GM06990 (cell line): ENCODE data around the gene BCL3.

Experiments
- DNase-seq: peaks from one replicate; pipeline ENCODE4 v3.0.0-alpha.2; 2011; ENCODE audit not compliant: insufficient read length; ENCODE audit errors: extremely low read depth
- H3K27me3 ChIP-seq: replicated peaks from 2 replicates; pipeline ENCODE4 v1.6.0; 2011; ENCODE audit warnings: low read length; ENCODE audit not compliant: control insufficient read depth, insufficient read depth
- H3K36me3 ChIP-seq: 2 replicates; pipeline ENCODE4 v1.5.1; 2011; ENCODE audit warnings: low read length; ENCODE audit not compliant: control insufficient read depth, insufficient read depth
- H3K4me3 ChIP-seq: replicated peaks from 2 replicates; pipeline ENCODE4 v1.5.1; 2011; ENCODE audit warnings: low read depth, mild to moderate bottlenecking, control low read depth, low read length
- CTCF ChIP-seq: IDR thresholded peaks from 2 replicates; pipeline ENCODE4 v1.5.1; 2011; ENCODE audit warnings: low read length, control low read depth, mild to moderate bottlenecking, inconsistent platforms; ENCODE audit not compliant: insufficient read depth, poor library complexity, severe bottlenecking

The BCL3 gene

GRCh38 chr19:44807652-44808462 lies 59.3 kb downstream of the BCL3 start:
- DNase-seq, result no peak
- TF ChIP-seq CTCF, result peak; percentile 47
- H3K36me3 ChIP-seq, result no peaks in the 10 kb centered on the region
- no peak overlapping the region for H3K4me3 ChIP-seq
- H3K27me3 ChIP-seq, result no peaks in the 10 kb centered on the region; the same call in 1 of the 2 replicates

GRCh38 chr19:44808463-44809371 lies 60.2 kb downstream of the BCL3 start, which contains the start of gene BCAM:
TSS of gene BCAM (plus strand) at chr19:44809103. CDS start at chr19:44809125, 22 bp downstream.
- no peak for DNase-seq
- no peak within 1 kb of the TSS for H3K4me3 ChIP-seq
- no peaks in the 10 kb centered on the region for H3K36me3 ChIP-seq
- no peaks in the 10 kb centered on the region; the same call in 1 of the 2 replicates for H3K27me3 ChIP-seq
- TF ChIP-seq CTCF, result no peak
